NB4 (cell line): ENCODE measurements around the gene RTKN.

Source experiments
- POLR2A ChIP-seq: IDR thresholded peaks from 2 replicates; pipeline ENCODE4 v1.6.1; 2011; ENCODE audit warnings: mild to moderate bottlenecking; ENCODE audit not compliant: insufficient read length; ENCODE audit errors: extremely low read depth
- TF ChIP-seq, protein P1 (sequence below): IDR thresholded peaks from one replicate; pipeline ENCODE4 v1.5.1; 2012; ENCODE audit warnings: low read depth, low read length
- TF ChIP-seq, protein P2 (sequence below): IDR thresholded peaks from 2 replicates; pipeline ENCODE4 v1.6.1; 2011; ENCODE audit warnings: low read depth, low read length

DNA sequence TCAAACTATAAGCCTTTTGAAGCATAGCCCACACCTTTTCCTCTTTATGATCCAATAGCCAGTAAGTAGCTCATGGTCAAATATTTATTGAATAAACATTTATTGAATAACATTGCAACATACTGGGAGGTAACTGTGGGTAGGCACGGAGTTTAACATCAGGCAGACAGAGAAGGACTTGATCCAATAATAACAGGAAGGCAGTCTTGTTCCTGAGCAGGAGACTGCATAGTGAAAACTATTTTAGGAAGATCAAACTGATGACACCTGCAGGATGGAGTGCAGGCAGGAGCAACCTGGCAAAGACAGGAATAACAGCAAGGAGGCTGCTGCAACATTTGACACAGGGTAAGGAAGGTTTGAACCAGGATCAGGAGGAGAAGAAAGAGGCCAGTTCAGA lies 58.5 kb downstream of the RTKN start:
- TF ChIP-seq, protein P1, sequence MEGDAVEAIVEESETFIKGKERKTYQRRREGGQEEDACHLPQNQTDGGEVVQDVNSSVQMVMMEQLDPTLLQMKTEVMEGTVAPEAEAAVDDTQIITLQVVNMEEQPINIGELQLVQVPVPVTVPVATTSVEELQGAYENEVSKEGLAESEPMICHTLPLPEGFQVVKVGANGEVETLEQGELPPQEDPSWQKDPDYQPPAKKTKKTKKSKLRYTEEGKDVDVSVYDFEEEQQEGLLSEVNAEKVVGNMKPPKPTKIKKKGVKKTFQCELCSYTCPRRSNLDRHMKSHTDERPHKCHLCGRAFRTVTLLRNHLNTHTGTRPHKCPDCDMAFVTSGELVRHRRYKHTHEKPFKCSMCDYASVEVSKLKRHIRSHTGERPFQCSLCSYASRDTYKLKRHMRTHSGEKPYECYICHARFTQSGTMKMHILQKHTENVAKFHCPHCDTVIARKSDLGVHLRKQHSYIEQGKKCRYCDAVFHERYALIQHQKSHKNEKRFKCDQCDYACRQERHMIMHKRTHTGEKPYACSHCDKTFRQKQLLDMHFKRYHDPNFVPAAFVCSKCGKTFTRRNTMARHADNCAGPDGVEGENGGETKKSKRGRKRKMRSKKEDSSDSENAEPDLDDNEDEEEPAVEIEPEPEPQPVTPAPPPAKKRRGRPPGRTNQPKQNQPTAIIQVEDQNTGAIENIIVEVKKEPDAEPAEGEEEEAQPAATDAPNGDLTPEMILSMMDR = no peak
- TF ChIP-seq POLR2A = no peak
- TF ChIP-seq, protein P2, sequence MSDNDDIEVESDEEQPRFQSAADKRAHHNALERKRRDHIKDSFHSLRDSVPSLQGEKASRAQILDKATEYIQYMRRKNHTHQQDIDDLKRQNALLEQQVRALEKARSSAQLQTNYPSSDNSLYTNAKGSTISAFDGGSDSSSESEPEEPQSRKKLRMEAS = no peak
